OCI-LY7 (cell line): ENCODE data around the gene EFCAB13. TPM values are rescaled to one million over a fixed set of nuclear protein-coding genes. Genes with fewer than 3 reads are reported as not detected.

Source experiments
- BruUV-seq: library from RNA; stranded (reverse); fragments of 400-500 nt; replicated peaks from 2 replicates; lab custom pipeline; 2021; lab: Mats Ljungman, UMichigan
- CTCF ChIA-PET: fragments of 300-600 bp; sonication (Branson Sonifier 250); formaldehyde crosslinking; loops from one replicate; lab custom pipeline; 2022; ENCODE audit warnings: antibody characterized with exemption; ENCODE audit not compliant: unreplicated experiment; lab: Charles Lee
- POLR2A ChIA-PET: fragments of 300-600 bp; sonication (Branson Sonifier 250); formaldehyde crosslinking; loops from one replicate; lab custom pipeline; 2022; ENCODE audit warnings: antibody characterized with exemption; lab: Charles Lee
- DNase-seq: peaks from one replicate; pipeline ENCODE4 v3.0.0-alpha.2; 2015; ENCODE audit warnings: low spot score
- H2AFZ ChIP-seq: fragments of 200-600 bp; sonication (generic), shearing (Covaris generic); 2 replicates; pipeline ENCODE4 v1.6.1; 2014; ENCODE audit warnings: mild to moderate bottlenecking, antibody characterized with exemption, low read length, moderate library complexity
- H3K27ac ChIP-seq: fragments of 200-600 bp; sonication (generic); 2 replicates; pipeline ENCODE4 v1.5.1; 2014; ENCODE audit warnings: mixed run types, low read depth, mild to moderate bottlenecking, moderate library complexity, low read length, inconsistent platforms; ENCODE audit not compliant: poor library complexity, severe bottlenecking
- H3K36me3 ChIP-seq: fragments of 200-600 bp; sonication (generic); 2 replicates; pipeline ENCODE4 v1.6.1; 2014; ENCODE audit warnings: mild to moderate bottlenecking, antibody characterized with exemption, low read length, moderate library complexity, mixed read lengths; ENCODE audit not compliant: insufficient read depth
- H3K4me1 ChIP-seq: fragments of 200-600 bp; sonication (generic); 2 replicates; pipeline ENCODE4 v1.5.1; 2014; ENCODE audit warnings: mild to moderate bottlenecking, low read length; ENCODE audit not compliant: insufficient read depth, poor library complexity, severe bottlenecking
- H3K4me2 ChIP-seq: fragments of 200-600 bp; sonication (generic); 2 replicates; pipeline ENCODE4 v1.6.1; 2014; ENCODE audit warnings: mild to moderate bottlenecking, low read length
- H3K4me3 ChIP-seq: fragments of 200-600 bp; sonication (generic); 2 replicates; pipeline ENCODE4 v1.5.1; 2014; ENCODE audit warnings: mild to moderate bottlenecking, low read depth, low read length; ENCODE audit not compliant: poor library complexity, severe bottlenecking
- H3K79me2 ChIP-seq: fragments of 200-600 bp; sonication (generic); 2 replicates; pipeline ENCODE4 v1.6.1; 2016; ENCODE audit warnings: low read depth, mild to moderate bottlenecking, low read length, moderate library complexity, mixed read lengths; ENCODE audit not compliant: insufficient read depth
- H3K9me2 ChIP-seq: fragments of 200-600 bp; sonication (generic); 2 replicates; pipeline ENCODE4 v1.6.1; 2016; ENCODE audit warnings: mild to moderate bottlenecking, low read length, mixed read lengths; ENCODE audit not compliant: insufficient read depth
- H3K9me3 ChIP-seq: fragments of 200-600 bp; sonication (generic); 2 replicates; pipeline ENCODE4 v1.6.1; 2014; ENCODE audit warnings: mild to moderate bottlenecking, mixed run types, low read length, mixed read lengths
- H4K20me1 ChIP-seq: fragments of 200-600 bp; sonication (generic); 2 replicates; pipeline ENCODE4 v1.6.1; 2014; ENCODE audit warnings: mild to moderate bottlenecking, antibody characterized with exemption, low read length, moderate library complexity, mixed read lengths; ENCODE audit not compliant: insufficient read depth
- CTCF ChIP-seq: fragments of 200-600 bp; sonication (generic); conservative IDR thresholded peaks from 2 replicates; pipeline ENCODE4 v1.5.1; 2014; ENCODE audit warnings: mild to moderate bottlenecking, antibody characterized with exemption, low read length, moderate library complexity, mixed read lengths
- EZH2phosphoT487 ChIP-seq: fragments of 200-600 bp; sonication (generic); IDR thresholded peaks from 2 replicates; pipeline ENCODE4 v1.6.1; 2018; ENCODE audit warnings: low read depth, borderline replicate concordance, mild to moderate bottlenecking, mixed run types, antibody characterized with exemption, low read length, moderate library complexity, mixed read lengths
- intact Hi-C: fragments of 100-400 bp; cut with micrococcal nuclease; formaldehyde crosslinking; loops from one replicate; pipeline ENCODE4 v1.10.0; 2022; ENCODE audit not compliant: unreplicated experiment
- total RNA-seq, 2 experiments: library from RNA; depleted of rRNA in 1 of 2; stranded (reverse); fragments of >200 nt in 1 of 2; shearing (Covaris generic) in 1 of 2; gene quantifications; 2 replicates each; pipeline ENCODE4 v1.2.3, GENCODE V29; 2014 to 2022

The EFCAB13 gene
- total RNA-seq, 2 experiments from 2014 or later = 4.5 to 5.3 TPM

- POLR2A ChIA-PET = no interaction called here
- CTCF ChIA-PET = no interaction called here
- no TSS peak for BruUV-seq
- Histone ChIP-seq H3K9me3 (0 out of 2 replicates have a peak, but pooled peaks cover 7% of the 10 kb centered on the region), H3K4me3 (no peak overlapping the region), H4K20me1 (no peaks in the 10 kb centered on the region), H3K27ac (no peak overlapping the region), H2AFZ (no peak overlapping the region), H3K79me2 (no peaks in the 10 kb centered on the region), H3K4me2 (no peak overlapping the region), H3K36me3 (no peaks in the 10 kb centered on the region), H3K9me2 (no peaks in the 10 kb centered on the region), H3K4me1 (no peaks in the 10 kb centered on the region)
- TF ChIP-seq EZH2phosphoT487 (no peak), CTCF (no peak)
- intact Hi-C loops = no loop called here
- no peak for DNase-seq
These were observed 11.6 kb downstream of the EFCAB13 start for GRCh38 chr17:47335101-47335936.

GRCh38 chr17:47338026-47338425, 14.3 kb downstream of the EFCAB13 start:
- Histone ChIP-seq H3K4me1 (no peaks in the 10 kb centered on the region), H3K27ac (no peak overlapping the region), H4K20me1 (no peaks in the 10 kb centered on the region), H3K4me3 (no peak overlapping the region), H3K9me3 (0 out of 2 replicates have a peak, but pooled peaks cover 5% of the 10 kb centered on the region), H3K79me2 (no peaks in the 10 kb centered on the region), H3K36me3 (no peaks in the 10 kb centered on the region), H2AFZ (no peak overlapping the region), H3K4me2 (no peak overlapping the region), H3K9me2 (no peaks in the 10 kb centered on the region)
- TF ChIP-seq EZH2phosphoT487 (no peak), CTCF (no peak)
- intact Hi-C loops = no loop called here
- BruUV-seq = no TSS peak
- CTCF ChIA-PET = no interaction called here
- POLR2A ChIA-PET = no interaction called here
- DNase-seq = no peak

GRCh38 chr17:47352848-47353247, 29.1 kb downstream of the EFCAB13 start:
- H3K4me3 ChIP-seq = no peak overlapping the region
- H3K27ac ChIP-seq = no peak overlapping the region
- no TSS peak for BruUV-seq
- no peaks in the 10 kb centered on the region for H4K20me1 ChIP-seq
- no peak for DNase-seq
- no peak for TF ChIP-seq EZH2phosphoT487
- TF ChIP-seq CTCF = no peak
- no peaks in the 10 kb centered on the region for H3K9me3 ChIP-seq
- intact Hi-C loops = no loop called here
- no peaks in the 10 kb centered on the region for H3K36me3 ChIP-seq
- no peaks in the 10 kb centered on the region for H3K9me2 ChIP-seq
- H3K4me1 ChIP-seq = no peaks in the 10 kb centered on the region
- CTCF ChIA-PET = no interaction called here
- no peak overlapping the region for H3K4me2 ChIP-seq
- H2AFZ ChIP-seq = no peak overlapping the region
- H3K79me2 ChIP-seq = no peaks in the 10 kb centered on the region
- POLR2A ChIA-PET = no interaction called here
